ENCODE data around the gene S1PR4. TPM values are rescaled to one million over a fixed set of nuclear protein-coding genes. Genes with fewer than 3 reads are reported as not detected.

The S1PR4 gene
- total RNA-seq (2014; rRNA removed; shearing (Covaris generic)) = not detected in 2 replicates

GRCh38 chr19:3178377-3178972 lies at the start of gene S1PR4:
S1PR4 (plus strand) TSS chr19:3178769; CDS start chr19:3178793, 24 bp downstream.
- DNase-seq (ENCODE audit: low spot score) = no peak

DNA sequence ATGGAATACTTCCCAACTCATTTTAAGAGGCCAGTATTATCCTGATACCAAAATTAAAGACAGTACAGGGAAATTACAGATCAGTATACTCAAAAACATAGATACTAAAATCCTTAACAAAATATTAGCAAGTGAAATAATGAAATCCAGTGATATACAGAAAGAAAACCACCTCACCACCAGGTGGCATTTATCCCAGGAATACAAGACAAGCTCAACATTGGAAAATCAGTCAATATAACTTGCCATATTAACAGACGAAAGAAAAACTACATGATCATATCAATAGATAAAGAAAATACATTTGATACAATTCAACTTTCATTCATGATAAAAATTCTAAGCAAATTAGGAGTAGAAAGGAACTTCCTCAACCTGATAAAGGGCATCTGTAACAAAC lies 49.5 kb upstream of the S1PR4 start:
- in situ Hi-C loops (cut with HindIII; ENCODE audit: low sequenced_read_pairs) = no loop called here
- peak; percentile 36 for DNase-seq (ENCODE audit: low spot score)

More at GRCh38 chr19:3178377-3178972, at the start of gene S1PR4:
- in situ Hi-C loops (cut with HindIII; ENCODE audit: low sequenced_read_pairs) = no loop called here

GRCh38 chr19:3131168-3131567 lies 47.4 kb upstream of the S1PR4 start:
- in situ Hi-C loops (cut with HindIII; ENCODE audit: low sequenced_read_pairs) = no loop called here
- no peak for DNase-seq (ENCODE audit: low spot score)

- peak; percentile 59 for DNase-seq (ENCODE audit: low spot score)
- in situ Hi-C loops (cut with HindIII; ENCODE audit: low sequenced_read_pairs) = no loop called here
Observed at GRCh38 chr19:3132971-3133792, 45.4 kb upstream of the S1PR4 start.

DNA sequence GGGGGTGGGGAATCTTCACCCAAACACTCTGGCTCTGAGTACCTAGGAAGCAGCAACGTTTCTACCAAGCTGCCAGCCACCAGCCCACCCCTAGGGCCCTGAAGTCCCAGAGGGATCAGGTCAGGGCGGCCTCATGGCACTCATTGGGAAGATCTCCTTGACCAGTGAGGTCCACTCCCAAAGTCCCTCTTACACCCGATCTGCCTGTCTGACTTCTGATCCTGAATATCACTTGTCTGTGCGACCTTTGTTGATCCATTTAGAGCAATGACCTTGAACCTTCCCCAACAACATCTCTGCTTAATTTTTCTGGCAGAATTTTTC lies 44.8 kb upstream of the S1PR4 start:
- in situ Hi-C loops (cut with HindIII; ENCODE audit: low sequenced_read_pairs) = no loop called here
- DNase-seq (ENCODE audit: low spot score) = no peak

DNA sequence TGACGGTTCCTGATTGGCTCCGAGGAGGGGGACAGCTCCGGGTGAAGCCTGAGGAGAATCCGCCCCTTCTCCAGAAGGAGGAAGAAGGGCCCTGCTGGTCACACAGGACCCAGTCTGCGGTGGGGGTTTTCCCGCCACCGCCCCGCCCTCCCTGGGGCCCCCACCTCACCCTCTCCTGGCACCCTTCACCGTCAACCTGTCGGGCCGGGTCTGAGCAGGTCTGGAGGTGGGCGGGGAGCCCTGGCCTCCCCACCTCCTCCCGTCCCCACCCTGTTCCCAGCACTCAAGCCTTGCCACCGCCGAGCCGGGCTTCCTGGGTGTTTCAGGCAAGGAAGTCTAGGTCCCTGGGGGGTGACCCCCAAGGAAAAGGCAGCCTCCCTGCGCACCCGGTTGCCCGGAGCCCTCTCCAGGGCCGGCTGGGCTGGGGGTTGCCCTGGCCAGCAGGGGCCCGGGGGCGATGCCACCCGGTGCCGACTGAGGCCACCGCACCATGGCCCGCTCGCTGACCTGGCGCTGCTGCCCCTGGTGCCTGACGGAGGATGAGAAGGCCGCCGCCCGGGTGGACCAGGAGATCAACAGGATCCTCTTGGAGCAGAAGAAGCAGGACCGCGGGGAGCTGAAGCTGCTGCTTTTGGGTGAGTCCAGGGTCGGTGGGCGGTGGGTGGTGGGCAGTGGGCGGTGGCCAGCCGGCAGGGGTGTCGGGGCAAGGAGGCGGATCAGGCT lies 42.4 kb upstream of the S1PR4 start, which contains the start of gene GNA15:
Gene GNA15, plus strand, starts transcription at position 73 of the 723 bp plus-strand sequence. Its CDS starts 418 bp downstream, at position 491.
- DNase-seq (ENCODE audit: low spot score) = no peak
- in situ Hi-C loops (cut with HindIII; ENCODE audit: low sequenced_read_pairs) = no loop called here

GRCh38 chr19:3136684-3137055 lies 41.9 kb upstream of the S1PR4 start:
- DNase-seq (ENCODE audit: low spot score) = no peak

DNA sequence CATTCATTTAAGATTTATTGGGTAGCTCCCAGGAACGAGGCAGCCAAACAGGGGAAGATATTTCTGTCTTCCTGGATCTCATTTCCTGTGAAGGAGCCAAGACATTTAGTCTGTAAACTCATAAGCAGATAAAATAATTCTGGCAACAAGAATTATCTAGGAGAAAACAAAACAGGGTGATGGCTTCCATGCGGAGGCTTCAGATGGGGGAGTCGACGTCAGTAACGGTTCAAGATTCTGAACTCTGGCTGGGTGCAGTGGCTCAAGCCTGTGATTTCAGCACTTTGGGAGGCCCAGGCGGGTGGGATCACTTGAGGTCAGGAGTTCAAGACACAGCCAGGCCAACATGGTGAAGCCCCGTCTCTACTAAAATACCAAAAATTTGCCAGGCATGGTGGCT lies 41.5 kb upstream of the S1PR4 start:
- in situ Hi-C loops (cut with HindIII; ENCODE audit: low sequenced_read_pairs) = no loop called here
- no peak for DNase-seq (ENCODE audit: low spot score)

More at GRCh38 chr19:3136684-3137055, 41.9 kb upstream of the S1PR4 start:
- in situ Hi-C loops (cut with HindIII; ENCODE audit: low sequenced_read_pairs) = no loop called here

DNA sequence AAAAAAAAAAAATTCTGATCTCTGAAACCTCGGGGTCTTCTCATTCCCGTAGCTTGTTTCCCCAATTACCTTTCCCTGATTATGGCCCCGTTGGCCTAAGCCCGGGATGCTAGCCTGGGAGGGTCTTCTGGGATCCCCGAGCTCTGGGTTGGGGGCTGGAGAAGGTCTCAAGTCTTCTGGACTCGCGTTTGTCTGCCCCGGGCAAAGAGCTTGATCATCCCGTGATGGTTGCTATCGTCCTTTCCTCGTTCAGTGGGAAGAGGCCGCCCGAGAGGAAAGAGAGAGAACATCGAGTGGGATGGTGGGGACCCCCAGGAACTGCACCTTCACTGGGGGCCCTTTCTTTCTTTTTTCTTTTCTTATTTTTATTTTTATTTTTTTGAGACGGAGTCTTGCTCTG lies 40.3 kb upstream of the S1PR4 start:
- no peak for DNase-seq (ENCODE audit: low spot score)
- in situ Hi-C loops (cut with HindIII; ENCODE audit: low sequenced_read_pairs) = no loop called here

DNA sequence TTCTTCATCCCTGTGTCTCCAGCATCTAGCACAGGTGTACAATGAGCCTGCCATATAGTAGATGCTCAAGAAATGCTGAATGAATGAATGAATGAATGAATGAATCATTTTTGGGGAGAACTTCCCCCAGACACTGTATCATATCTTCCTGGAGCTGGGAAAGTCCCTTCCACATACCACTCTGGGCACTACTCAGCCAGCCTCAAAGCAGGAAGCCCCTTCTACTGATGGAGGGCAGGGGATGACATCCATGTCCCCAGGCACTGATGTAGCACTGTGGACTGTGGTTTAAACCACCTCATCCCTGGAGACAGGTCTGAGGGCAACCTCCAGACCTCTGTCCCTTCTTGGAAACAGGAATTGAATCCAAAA lies 37.9 kb upstream of the S1PR4 start:
- in situ Hi-C loops (cut with HindIII; ENCODE audit: low sequenced_read_pairs) = no loop called here
- DNase-seq (ENCODE audit: low spot score) = no peak

DNA sequence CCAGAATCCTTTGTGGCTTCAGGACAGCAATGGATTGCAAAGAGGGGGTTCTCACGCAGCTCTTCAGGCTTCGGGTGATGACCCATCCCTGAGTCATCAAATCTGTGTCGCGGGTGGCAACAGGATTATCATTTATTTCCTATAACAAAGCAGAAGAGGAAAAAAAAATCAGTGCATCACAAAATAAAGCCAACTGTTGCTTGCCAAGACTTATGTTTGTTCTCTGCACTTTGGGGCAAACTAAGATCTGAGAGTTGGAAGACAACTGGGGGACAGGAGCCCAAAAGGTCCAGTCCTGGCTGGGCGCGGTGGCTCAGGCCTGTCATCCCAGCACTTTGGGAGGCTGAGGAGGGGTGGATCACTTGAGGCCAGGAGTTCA lies 36.3 kb upstream of the S1PR4 start:
- DNase-seq (ENCODE audit: low spot score) = no peak
- in situ Hi-C loops (cut with HindIII; ENCODE audit: low sequenced_read_pairs) = no loop called here

GRCh38 chr19:3142781-3143337 lies 35.7 kb upstream of the S1PR4 start:
- in situ Hi-C loops (cut with HindIII; ENCODE audit: low sequenced_read_pairs) = no loop called here
- DNase-seq (ENCODE audit: low spot score) = no peak

- DNase-seq (ENCODE audit: low spot score) = no peak
Observed at GRCh38 chr19:3145909-3146676, 32.5 kb upstream of the S1PR4 start.

GRCh38 chr19:3146677-3147100 lies 31.9 kb upstream of the S1PR4 start:
- in situ Hi-C loops (cut with HindIII; ENCODE audit: low sequenced_read_pairs) = no loop called here
- no peak for DNase-seq (ENCODE audit: low spot score)

More at GRCh38 chr19:3145909-3146676, 32.5 kb upstream of the S1PR4 start:
- in situ Hi-C loops (cut with HindIII; ENCODE audit: low sequenced_read_pairs) = no loop called here

GRCh38 chr19:3148503-3148902 lies 30.1 kb upstream of the S1PR4 start:
- in situ Hi-C loops (cut with HindIII; ENCODE audit: low sequenced_read_pairs) = no loop called here
- DNase-seq (ENCODE audit: low spot score) = no peak

DNA sequence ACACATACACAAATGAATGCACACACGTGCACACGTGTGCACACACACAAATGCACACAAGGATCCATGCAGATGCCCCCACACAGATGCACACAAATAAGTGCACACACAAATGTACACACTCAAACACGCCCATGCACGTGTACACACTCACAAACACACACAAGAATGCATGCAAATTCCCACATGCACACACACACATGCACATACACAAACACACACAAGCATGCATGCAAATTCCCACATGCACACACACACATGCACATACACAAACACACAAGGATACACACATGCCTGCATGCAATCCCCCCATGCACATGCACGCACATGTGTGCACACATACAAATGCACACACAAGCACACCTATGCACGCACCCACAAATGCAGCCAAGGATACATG lies 29.5 kb upstream of the S1PR4 start:
- in situ Hi-C loops (cut with HindIII; ENCODE audit: low sequenced_read_pairs) = no loop called here
- DNase-seq (ENCODE audit: low spot score) = no peak

DNA sequence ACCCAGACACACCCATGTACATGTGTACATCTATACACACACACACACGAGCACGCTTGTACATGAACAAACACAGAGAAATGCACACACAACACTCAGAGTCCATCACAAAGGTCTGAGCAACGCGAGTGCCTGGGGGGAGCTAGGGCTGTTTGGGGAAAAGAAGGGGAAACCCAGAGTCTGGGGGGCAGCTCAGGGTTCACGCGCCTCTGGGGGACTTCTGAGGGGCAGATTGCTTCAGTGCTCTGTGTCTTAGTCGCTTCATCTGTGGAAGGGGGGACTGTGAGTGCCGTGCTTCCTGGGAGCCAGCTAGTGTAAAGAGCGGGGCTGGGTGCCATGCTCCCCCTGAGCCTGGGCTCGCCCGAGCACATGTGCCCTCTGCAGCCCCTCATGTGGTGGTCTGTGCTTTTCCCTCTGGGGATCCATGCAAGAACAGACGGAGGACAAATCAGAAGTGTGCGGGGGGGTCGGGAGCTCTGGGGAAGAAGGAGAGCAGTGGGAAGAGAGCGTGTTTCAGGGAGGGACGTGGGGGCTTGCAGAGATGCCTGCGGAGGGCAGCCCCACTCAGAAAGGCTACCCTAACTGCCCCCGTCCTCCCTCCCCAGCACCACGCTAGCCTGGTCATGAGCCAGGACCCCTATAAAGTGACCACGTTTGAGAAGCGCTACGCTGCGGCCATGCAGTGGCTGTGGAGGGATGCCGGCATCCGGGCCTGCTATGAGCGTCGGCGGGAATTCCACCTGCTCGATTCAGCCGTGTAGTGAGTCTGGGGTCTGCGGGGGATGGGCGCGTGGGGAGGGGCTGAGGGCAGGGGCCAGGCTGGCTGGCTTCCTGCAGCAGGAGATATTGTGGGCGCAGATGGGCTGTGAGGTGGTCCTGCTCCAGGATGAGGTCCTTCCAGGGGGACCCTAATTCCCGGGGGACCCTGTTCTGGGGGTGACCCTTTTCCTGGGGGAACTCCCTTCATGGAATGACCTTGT lies 28.8 kb upstream of the S1PR4 start:
- DNase-seq (ENCODE audit: low spot score) = peak; percentile 10

DNA sequence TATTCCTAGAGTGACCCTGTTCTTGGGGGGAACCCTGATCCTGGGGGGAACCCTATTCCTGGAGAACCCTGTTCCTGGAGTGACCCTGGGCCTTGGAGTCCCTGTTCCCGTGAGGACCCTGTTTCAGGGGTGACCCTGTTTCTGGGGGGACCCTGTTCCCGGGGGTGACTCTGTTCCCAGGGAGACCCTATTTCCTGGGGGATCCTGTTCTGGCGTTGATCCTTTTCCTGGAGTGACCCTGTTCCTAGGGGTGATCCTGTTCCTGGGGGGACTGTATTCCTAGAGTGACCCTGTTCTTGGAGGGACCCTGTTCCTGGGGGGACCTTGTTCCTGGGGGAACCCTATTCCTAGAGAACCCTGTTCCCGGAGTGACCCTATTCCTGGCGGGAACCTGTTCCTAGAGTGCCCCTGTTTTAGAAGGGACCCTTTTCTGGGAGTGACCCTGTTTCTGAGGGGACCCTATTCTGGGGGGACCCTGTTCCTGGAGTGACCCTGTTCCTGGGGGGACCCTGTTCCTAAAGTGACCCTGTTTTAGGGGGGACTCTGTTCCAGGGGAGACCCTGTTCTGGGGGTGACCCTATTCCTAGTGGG lies 27.7 kb upstream of the S1PR4 start:
- no peak for DNase-seq (ENCODE audit: low spot score)
- in situ Hi-C loops (cut with HindIII; ENCODE audit: low sequenced_read_pairs) = no loop called here

More for the DNA sequence above, 28.8 kb upstream of the S1PR4 start:
- in situ Hi-C loops (cut with HindIII; ENCODE audit: low sequenced_read_pairs) = no loop called here
